ENCODE results near the gene BMP2K.
"Not testable (repeated sequence)": the region's sequence is repeated elsewhere in the genome, so short reads cannot be mapped to it uniquely, and the experiment has no call there.

BMP2K gene

GRCh38 chr4:78868712-78869111, 92.6 kb downstream of the BMP2K start:
- DNase-seq: not testable (repeated sequence)

DNA sequence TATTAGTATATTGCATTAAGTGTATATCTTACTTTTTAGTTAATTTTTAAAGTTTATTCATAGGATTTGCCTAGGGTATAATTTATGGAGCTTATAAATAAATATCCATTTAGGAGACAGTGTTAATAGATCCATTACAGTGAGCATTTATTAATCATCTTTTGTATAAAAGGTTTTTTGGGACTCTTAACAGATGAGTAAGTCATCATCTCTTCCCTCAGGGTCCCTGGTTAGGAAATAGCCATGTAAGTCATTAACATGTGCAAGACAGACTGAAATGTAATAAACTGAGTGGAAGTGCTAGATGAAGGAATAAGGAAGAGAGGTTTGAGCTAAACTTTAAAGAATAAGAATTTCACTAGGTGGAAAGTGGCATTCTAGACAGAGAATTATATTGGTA, 93.9 kb downstream of the BMP2K start:
- no peak for DNase-seq

GRCh38 chr4:78876568-78877320, 100.6 kb downstream of the BMP2K start:
- DNase-seq: no peak

DNA sequence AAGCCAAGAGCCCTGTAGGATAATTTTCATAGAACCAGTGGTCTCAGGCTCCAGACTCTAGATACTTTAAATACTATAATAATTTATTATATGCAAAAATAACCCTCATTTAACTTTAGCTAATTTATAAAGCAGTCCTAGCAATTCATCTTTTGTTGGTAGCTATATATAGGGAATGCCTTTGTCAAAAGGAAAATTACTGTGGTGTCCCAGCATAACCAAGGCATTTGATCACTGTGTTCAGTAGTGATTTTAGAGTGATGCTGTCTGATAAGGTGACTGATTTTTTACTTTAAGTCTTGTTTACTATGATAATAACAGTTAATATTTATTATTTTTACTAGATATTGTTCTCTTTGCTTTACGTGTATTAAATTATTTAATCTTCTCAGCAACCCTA, 101.9 kb downstream of the BMP2K start:
- DNase-seq: no peak

GRCh38 chr4:78880874-78881492, 104.8 kb downstream of the BMP2K start:
- no peak for DNase-seq

- DNase-seq: no peak
Measured at GRCh38 chr4:78885598-78885997, 109.4 kb downstream of the BMP2K start.

GRCh38 chr4:78889955-78890354, 113.8 kb downstream of the BMP2K start:
- no peak for DNase-seq

DNA sequence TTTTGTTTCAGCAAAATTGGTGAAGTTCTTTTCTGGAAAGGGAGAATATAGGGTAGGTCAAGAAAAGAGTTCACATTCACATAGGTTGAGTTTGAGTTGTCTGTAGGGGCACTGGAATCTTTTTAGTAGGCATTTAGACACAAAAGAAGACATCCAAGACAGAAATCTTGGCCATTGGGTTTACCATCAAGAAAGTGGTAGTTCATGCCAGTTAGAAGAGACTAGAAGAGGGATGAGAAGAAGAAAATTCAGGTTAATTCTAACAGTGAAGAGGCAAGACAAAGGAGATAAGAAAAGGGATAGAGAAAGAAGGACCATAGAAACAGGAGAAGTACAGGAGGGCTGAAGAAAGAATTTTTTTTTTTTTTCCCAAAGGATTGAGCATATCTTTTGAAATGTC, 123.2 kb downstream of the BMP2K start:
- DNase-seq: no peak

DNA sequence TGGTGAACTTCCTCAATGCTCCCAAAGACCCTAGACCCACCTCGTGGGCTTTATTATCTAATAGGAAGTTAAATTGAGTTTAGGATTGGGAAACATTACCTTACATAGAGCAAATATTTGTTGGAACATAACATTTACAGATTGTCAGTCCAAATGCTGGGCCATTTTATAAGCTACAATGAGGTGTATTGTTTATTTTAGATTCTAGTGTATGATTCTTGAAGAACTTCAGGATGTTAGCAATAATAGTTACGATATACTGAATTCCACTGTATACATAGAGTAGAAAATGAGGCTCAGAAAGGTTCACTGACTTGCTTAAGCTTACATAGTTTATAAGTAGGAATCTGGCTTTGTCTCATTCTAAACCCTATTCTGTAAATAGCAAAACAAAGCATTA, 125.7 kb downstream of the BMP2K start:
- DNase-seq: no peak

DNA sequence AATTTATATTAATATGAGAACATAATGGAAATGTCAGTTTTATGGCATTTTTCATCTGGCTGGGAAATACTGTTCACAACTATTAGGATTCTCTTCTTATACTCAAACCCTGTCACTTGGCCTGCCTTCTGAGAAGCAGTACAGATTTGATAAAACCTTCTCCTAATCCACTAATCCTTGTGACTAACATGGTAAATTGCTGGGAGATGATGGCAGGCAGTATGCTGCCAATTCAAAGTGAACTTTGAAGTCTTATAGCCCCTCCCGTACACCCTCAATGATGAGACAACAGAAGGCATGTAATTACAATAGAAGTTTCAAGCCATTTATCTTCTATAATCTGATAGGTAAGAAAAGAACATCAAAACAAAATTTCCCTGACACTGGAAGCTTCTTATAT, 126.1 kb downstream of the BMP2K start:
- DNase-seq: peak; percentile 75

DNA sequence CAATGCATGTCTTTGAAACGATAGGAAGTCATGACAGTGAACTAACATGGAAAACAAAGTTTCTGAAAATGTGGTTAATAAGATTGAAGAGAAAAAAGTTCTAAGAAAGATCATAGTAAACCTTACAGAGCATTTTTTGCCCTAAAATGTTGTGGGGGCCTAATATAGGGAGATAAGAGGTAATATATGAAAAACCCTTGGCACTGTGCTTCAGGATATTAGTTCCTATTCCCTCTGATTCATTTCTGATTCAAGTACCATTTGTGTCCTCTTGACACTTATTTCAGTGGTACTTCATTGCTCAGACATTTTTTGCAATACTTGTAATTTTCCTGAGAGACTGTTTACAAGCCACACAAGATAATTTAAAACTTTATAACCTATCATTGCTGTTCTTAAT, 128.0 kb downstream of the BMP2K start:
- DNase-seq: no peak

- no peak for DNase-seq
Measured at GRCh38 chr4:78907638-78908037, 131.5 kb downstream of the BMP2K start.

- not testable (repeated sequence) for DNase-seq
Measured at GRCh38 chr4:78908974-78909373, 132.8 kb downstream of the BMP2K start.

DNA sequence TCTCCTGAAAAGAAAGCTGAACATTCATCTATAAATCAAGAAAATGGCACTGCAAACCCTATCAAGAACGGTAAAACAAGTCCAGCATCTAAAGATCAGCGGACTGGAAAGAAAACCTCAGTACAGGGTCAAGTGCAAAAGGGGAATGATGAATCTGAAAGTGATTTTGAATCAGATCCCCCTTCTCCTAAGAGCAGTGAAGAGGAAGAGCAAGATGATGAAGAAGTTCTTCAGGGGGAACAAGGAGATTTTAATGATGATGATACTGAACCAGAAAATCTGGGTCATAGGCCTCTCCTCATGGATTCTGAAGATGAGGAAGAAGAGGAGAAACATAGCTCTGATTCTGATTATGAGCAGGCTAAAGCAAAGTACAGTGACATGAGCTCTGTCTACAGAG, 134.5 kb downstream of the BMP2K start:
- DNase-seq: no peak

GRCh38 chr4:78922207-78922606, 146.1 kb downstream of the BMP2K start:
- no peak for DNase-seq

DNA sequence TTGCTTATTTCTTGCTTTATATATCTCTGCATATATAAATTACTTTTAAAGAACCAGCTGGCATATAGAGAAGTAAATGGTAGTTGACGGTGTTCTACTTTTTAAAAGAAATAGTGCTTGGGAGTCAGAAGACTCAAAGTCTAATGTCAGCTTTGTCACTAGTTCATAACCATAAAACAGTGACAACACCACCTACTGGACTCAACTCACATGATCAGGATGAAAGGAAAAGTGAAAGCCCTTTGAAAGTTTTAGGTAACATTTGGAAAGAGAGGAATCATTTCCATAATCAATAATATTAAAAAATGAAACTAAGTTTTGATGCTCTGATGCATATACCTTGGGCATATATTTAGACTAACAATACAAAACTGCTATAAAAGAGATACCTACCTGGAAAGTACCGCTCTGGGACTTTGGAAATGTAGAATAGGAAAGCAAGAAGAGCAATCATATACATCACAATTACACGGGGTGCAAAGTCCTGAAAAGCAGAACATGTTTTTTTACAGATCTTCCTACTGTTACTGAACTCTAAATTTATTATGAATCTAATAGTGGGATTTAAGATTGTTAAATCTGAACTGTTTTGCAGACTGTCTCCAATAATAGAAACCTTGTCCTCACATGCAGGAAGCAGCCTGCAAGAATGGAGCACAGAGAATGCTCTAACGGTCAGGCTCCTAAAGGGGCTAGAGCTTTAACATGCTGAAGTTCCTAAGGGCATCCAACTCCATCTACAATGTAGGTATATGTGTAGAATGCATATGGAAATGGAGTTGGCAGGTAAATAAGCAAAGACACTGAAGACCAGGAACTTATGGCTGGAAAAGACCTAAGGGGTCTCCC, 147.5 kb downstream of the BMP2K start:
- DNase-seq: no peak

- no peak for DNase-seq
Measured at GRCh38 chr4:78926826-78927225, 150.7 kb downstream of the BMP2K start.

DNA sequence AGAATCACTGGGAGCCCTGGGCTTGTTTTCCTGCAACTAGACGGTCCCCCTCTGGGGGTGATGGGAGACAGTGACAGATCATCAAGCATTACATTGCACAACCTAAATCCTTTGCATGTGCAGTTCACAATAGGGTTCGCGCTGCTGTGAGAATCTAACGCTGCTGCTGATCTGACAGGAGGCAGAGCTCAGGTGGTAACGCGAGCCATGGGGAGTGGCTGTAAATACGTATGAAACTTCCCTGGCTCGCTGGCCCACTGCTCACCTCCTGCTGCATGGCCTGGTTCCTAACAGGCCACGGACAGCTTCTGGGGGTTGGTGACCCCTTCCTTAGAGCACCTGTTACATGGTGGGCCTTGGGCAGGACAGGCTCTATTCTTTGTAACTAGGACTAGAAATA, 152.7 kb downstream of the BMP2K start:
- DNase-seq: no peak

GRCh38 chr4:78930016-78930629, 154.0 kb downstream of the BMP2K start:
- no peak for DNase-seq

GRCh38 chr4:78936989-78937388, 160.8 kb downstream of the BMP2K start:
- no peak for DNase-seq

GRCh38 chr4:78937837-78938236, 161.7 kb downstream of the BMP2K start:
- DNase-seq: no peak

GRCh38 chr4:78938474-78938867, 162.3 kb downstream of the BMP2K start:
- DNase-seq: no peak

GRCh38 chr4:78938868-78939666, 162.9 kb downstream of the BMP2K start, which contains the start of gene PAQR3:
Gene PAQR3, minus strand, starts transcription at chr4:78939438. Its CDS starts 214 bp downstream, at chr4:78939224.
- no peak for DNase-seq

Data from NCI-H524 treated with DMSO at 0.1 percent for 48 hours (cell line).